ENCODE results near the gene LDHA.

DNA sequence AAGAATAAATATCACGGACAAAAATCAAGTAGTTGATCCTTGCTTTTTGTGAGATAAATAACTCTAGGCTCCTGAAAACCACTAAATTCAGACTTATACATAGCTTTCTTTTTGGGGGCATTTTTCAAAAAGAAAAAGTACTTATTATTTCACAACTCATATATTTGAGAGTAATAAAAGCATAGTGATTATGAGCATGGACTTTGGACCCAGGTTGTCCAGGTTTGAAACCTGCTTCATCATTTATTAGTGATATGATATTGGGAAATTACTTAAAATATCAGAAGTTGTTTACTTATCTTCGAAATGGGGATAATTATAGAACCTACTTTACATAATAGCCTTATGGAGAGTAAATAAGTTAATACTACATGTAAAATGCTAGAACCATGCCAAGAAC lies 44.3 kb downstream of the LDHA start:
- TF ChIP-seq POLR2AphosphoS5 (IDR thresholded peaks at IDR 0.05; ENCODE audit: borderline replicate concordance, low read depth, low read length), result no peak
- no peak for TF ChIP-seq EZH2 (IDR thresholded peaks at IDR 0.05)
- TF ChIP-seq FOXP2 (optimal IDR thresholded peaks at IDR 0.05; ENCODE audit: control extremely low read depth, extremely low read length, insufficient read depth), result no peak

All from SK-N-MC (cell line).